K562 (cell line): ENCODE data around the gene MOK. TPM values are rescaled to one million over a fixed set of nuclear protein-coding genes. Genes with fewer than 3 reads are reported as not detected.
A peak's percentile ranks its signal among the peaks of the same experiment; 100 is the strongest.

ENCODE experiments used
- ATAC-seq: fragments of 200-7000 bp; cut with Tn5 transposase; 3 replicates; pipeline ENCODE4 v1.9.1; 2020; ENCODE audit warnings: moderate library complexity
- BruUV-seq: library from RNA; stranded (reverse); fragments of 400-500 nt; replicated peaks from 2 replicates; lab custom pipeline; 2021; lab: Mats Ljungman, UMichigan
- CTCF ChIA-PET: fragments of 300-600 bp; formaldehyde crosslinking; extraction: SDS; loops from one replicate; lab custom pipeline; 2021; ENCODE audit warnings: low intra/inter-chr PET ratio; lab: Yijun Ruan, JAX
- POLR2A ChIA-PET: fragments of 300-600, 350-650 bp; sonication (Branson Sonifier 250); formaldehyde crosslinking; extraction: SDS; loops from one replicate; lab custom pipeline; 2021; ENCODE audit warnings: antibody characterized with exemption, inconsistent platforms; lab: Yijun Ruan, JAX
- DNase-seq, 4 experiments: peaks; one replicate each; pipeline versions ENCODE4 v3.0.0 to v3.0.0-alpha.2; 2011 to 2018; ENCODE audit warnings: low spot score in 3 of 4, mixed read lengths in 3 of 4; ENCODE audit errors: extremely low read depth in 1 of 4
- FAIRE-seq: peaks from 2 replicates; lab custom pipeline; 2011; peaks lifted over from hg19 to GRCh38; lab: Jason Lieb, UNC
- H2AFZ ChIP-seq: 2 replicates; pipeline ENCODE4 v1.6.0; 2011; ENCODE audit warnings: low read depth, low read length, control low read depth, inconsistent platforms
- H3K27ac ChIP-seq: fragments of 200-600 bp; 3 replicates; pipeline ENCODE4 v1.8.0; 2011; ENCODE audit warnings: low read depth, mild to moderate bottlenecking, control low read depth, inconsistent platforms, low read length, moderate library complexity, mixed read lengths; ENCODE audit errors: extremely low read depth
- H3K27me3 ChIP-seq, 2 experiments: fragments of 300-600 bp in 1 of 2; 2 replicates in 1 of 2; 3 replicates in 1 of 2; pipeline versions ENCODE4 v1.6.0 to v1.8.0; 2011; ENCODE audit warnings: inconsistent platforms in 2 of 2, low read length in 2 of 2, mild to moderate bottlenecking in 1 of 2, mixed read lengths in 1 of 2, moderate library complexity in 1 of 2; ENCODE audit not compliant: control insufficient read depth in 2 of 2, insufficient read depth in 2 of 2
- H3K36me3 ChIP-seq: fragments of 300-600 bp; 3 replicates; pipeline ENCODE4 v1.8.0; 2011; ENCODE audit warnings: mild to moderate bottlenecking, low read length, inconsistent platforms; ENCODE audit not compliant: control insufficient read depth, insufficient read depth
- H3K4me1 ChIP-seq, 2 experiments: fragments of 200-600 bp in 1 of 2; replicated peaks in 1 of 2; 2 replicates in 1 of 2; 3 replicates in 1 of 2; pipeline versions ENCODE4 v1.5.1 to v1.8.0; 2011; ENCODE audit warnings: inconsistent platforms in 2 of 2, low read length in 2 of 2, mild to moderate bottlenecking in 1 of 2, mixed read lengths in 1 of 2, moderate library complexity in 1 of 2; ENCODE audit not compliant: control insufficient read depth in 2 of 2, insufficient read depth in 2 of 2
- H3K4me2 ChIP-seq: 2 replicates; pipeline ENCODE4 v1.6.1; 2011; ENCODE audit warnings: low read length, control low read depth, inconsistent platforms, mixed read lengths; ENCODE audit not compliant: insufficient read depth
- H3K4me3 ChIP-seq: fragments of 200-600 bp; sonication (generic), shearing (Covaris generic); 2 replicates; pipeline ENCODE4 v1.5.1; 2016; ENCODE audit warnings: control low read depth, inconsistent platforms
- H3K79me2 ChIP-seq: fragments of 200-600 bp; 3 replicates; pipeline ENCODE4 v1.8.0; 2011; ENCODE audit warnings: low read length, inconsistent platforms; ENCODE audit not compliant: control insufficient read depth, insufficient read depth
- H3K9ac ChIP-seq, 2 experiments: 2 replicates each; pipeline versions ENCODE4 v1.6.0 to v1.6.1; 2011; ENCODE audit warnings: low read depth in 2 of 2, low read length in 2 of 2, control low read depth in 1 of 2, inconsistent platforms in 1 of 2, mild to moderate bottlenecking in 1 of 2, mixed read lengths in 1 of 2; ENCODE audit not compliant: insufficient read depth in 1 of 2
- H3K9me1 ChIP-seq: one replicate; pipeline ENCODE4 v1.6.0; 2011; ENCODE audit warnings: inconsistent platforms, mild to moderate bottlenecking, low read length, moderate library complexity; ENCODE audit not compliant: control insufficient read depth, insufficient read depth
- H3K9me3 ChIP-seq: replicated peaks from 2 replicates; pipeline ENCODE4 v1.5.1; 2011; ENCODE audit warnings: low read depth, low read length, inconsistent platforms; ENCODE audit not compliant: control insufficient read depth, insufficient read depth
- H4K20me1 ChIP-seq: replicated peaks from 2 replicates; pipeline ENCODE4 v1.6.1; 2011; ENCODE audit warnings: low read length, inconsistent platforms, mixed read lengths; ENCODE audit not compliant: control insufficient read depth, insufficient read depth
- ARHGAP35 ChIP-seq: fragments of 450-650 bp; IDR thresholded peaks from 2 replicates; pipeline ENCODE4 v1.6.1; 2018; ENCODE audit not compliant: partially characterized antibody
- ETV1 ChIP-seq: fragments of 450-650 bp; conservative IDR thresholded peaks from 2 replicates; pipeline ENCODE4 v1.6.1; 2016; ENCODE audit warnings: missing genetic modification characterization, control low read depth, low read depth, missing compliant biosample characterization
- GATAD2A ChIP-seq: fragments of 450-650 bp; IDR thresholded peaks from 2 replicates; pipeline ENCODE4 v1.6.1; 2017
- POLR2G ChIP-seq: fragments of 200-400 bp; formaldehyde crosslinking; IDR thresholded peaks from 2 replicates; pipeline ENCODE4 v1.6.1; 2017; ENCODE audit warnings: low read depth, mild to moderate bottlenecking, antibody characterized with exemption, low read length, moderate library complexity
- ZNF263 ChIP-seq: sonication (generic); formaldehyde crosslinking; IDR thresholded peaks from 2 replicates; pipeline ENCODE4 v1.8.0; 2022; ENCODE audit warnings: mild to moderate bottlenecking, missing genetic modification reagents, borderline replicate concordance
- ZNF551 ChIP-seq: fragments of 250-450 bp; sonication (Bioruptor Pico); IDR thresholded peaks from 2 replicates; pipeline ENCODE4 v1.5.0; 2021; ENCODE audit warnings: mild to moderate bottlenecking, moderate library complexity
- WGBS: fragments of 100-300 bp; shearing (Covaris generic); methylation state at CpG from one replicate; pipeline ENCODE4 v1.1.6; 2016; ENCODE audit warnings: low coverage, mixed read lengths; ENCODE audit not compliant: insufficient coverage; ENCODE audit errors: missing lambda C conversion rate; 5-methylcytosine and 5-hydroxymethylcytosine counted together
- in situ Hi-C: fragments of 300-500 bp; cut with MboI; formaldehyde crosslinking; loops from 4 replicates; pipeline ENCODE4 v1.15.0; 2018; ENCODE audit warnings: inconsistent platforms, mixed read lengths
- intact Hi-C: fragments of 100-400 bp; cut with micrococcal nuclease; formaldehyde crosslinking; loops from 2 replicates; pipeline ENCODE4 v1.14.2; 2022
- polyA plus RNA-seq, 8 experiments: library from polyadenylated mRNA; depleted of rRNA in 4 of 8; stranded (reverse) in 5 of 8; unstranded in 3 of 8; fragments of >200 nt; fragmentation: Nextera tagmentation in 2 of 8; fragmentation: Illumina TruSeq in 1 of 8; extraction: Ambion mirVana in 2 of 8; extraction: Trizol in 1 of 8; gene quantifications; 2 replicates each; pipeline versions ENCODE4 v1.2.1 to v1.2.3, GENCODE V29; 2011 to 2014; ENCODE audit warnings: inconsistent platforms in 1 of 8, missing spikeins in 1 of 8
- total RNA-seq, 7 experiments: library from RNA; depleted of rRNA in 6 of 7; stranded (reverse); fragments of >200 nt in 6 of 7; fragmentation: Illumina TruSeq in 2 of 7; extraction: Trizol in 2 of 7; gene quantifications; 2 replicates each; pipeline versions ENCODE4 v1.2.1 to v1.2.3, GENCODE V29; 2011 to 2021; ENCODE audit warnings: low replicate concordance in 1 of 7
- TF ChIP-seq, protein P1 (sequence below): fragments of 150-350 bp; IDR thresholded peaks from 2 replicates; pipeline ENCODE4 v1.6.1; 2014; ENCODE audit warnings: low read depth, mild to moderate bottlenecking, low read length, borderline replicate concordance

The MOK gene
- total and polyA plus RNA-seq, 9 of the 15 experiments (the other 6 are each of a cell fraction or from before 2014, with no cell fraction given), result 1.3 to 8.4 (median 5.3) TPM

DNA sequence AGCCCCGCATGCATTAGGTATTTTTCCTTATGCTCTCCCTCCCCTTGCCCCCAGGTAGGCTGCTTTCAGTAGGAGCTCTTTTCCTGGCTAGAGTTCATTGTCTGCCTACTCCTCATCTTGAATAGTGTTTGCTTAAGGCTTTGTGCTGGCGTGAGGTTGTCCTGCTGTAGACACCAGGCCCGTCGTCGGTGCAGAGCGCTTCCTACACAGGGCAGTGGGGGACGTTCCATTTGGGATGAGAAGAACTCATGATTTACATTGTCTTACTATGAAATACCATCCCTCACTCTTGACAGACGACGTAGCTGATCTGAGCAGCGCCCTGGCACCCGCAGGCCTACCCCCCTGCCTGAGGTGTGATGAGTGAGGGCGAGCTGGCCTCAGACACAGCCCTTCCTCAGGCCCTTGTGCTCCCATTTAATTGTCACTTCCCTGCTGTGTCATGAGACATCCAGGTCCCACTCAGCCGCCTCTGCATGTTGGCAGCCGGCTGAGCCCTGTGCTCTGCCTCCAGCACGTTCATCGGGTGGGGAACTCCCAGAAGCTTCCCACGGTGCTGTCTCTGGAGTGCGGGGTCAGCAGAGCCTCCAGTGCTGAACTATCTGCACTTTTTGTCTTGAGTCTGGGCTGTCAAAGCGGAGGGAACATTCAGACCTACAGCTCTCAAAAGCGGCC, 89.3 kb downstream of the MOK start:
- Histone ChIP-seq H3K27me3 (no peaks in the 10 kb centered on the region), H3K4me2 (no peak overlapping the region), H3K27ac (no peak overlapping the region), H3K9ac (peak overlapping the region in 1 of 2 experiments; percentile 64; a peak in 1 of 4 replicates), H3K9me3 (no peaks in the 10 kb centered on the region), H4K20me1 (0 out of 2 replicates have a peak, but pooled peaks cover 6% of the 10 kb centered on the region), H3K4me1 (peaks cover 0 to 18% of the 10 kb centered on the region in 2 experiments; a peak in 2 of 5 replicates), H3K4me3 (no peak overlapping the region), H2AFZ (no peak overlapping the region), H3K9me1 (no peaks in the 10 kb centered on the region), H3K79me2 (no peaks in the 10 kb centered on the region; the same call in none of the 3 replicates), H3K36me3 (peaks cover 9% of the 10 kb centered on the region; the same call in 1 of the 3 replicates)
- ChIA-PET POLR2A (interaction anchor here (1.2 kb wide), 1 partner anchor 53 kb away, joined by 3 read pairs; no protein-coding TSS in a partner anchor), CTCF (no interaction called here)
- no peak for TF ChIP-seq GATAD2A
- no peak for TF ChIP-seq ZNF551
- 0 out of 2 replicates have a peak, but pooled peaks have one; percentile 22 for TF ChIP-seq POLR2G
- TF ChIP-seq ETV1 (tag), result no peak
- TF ChIP-seq, protein P1, sequence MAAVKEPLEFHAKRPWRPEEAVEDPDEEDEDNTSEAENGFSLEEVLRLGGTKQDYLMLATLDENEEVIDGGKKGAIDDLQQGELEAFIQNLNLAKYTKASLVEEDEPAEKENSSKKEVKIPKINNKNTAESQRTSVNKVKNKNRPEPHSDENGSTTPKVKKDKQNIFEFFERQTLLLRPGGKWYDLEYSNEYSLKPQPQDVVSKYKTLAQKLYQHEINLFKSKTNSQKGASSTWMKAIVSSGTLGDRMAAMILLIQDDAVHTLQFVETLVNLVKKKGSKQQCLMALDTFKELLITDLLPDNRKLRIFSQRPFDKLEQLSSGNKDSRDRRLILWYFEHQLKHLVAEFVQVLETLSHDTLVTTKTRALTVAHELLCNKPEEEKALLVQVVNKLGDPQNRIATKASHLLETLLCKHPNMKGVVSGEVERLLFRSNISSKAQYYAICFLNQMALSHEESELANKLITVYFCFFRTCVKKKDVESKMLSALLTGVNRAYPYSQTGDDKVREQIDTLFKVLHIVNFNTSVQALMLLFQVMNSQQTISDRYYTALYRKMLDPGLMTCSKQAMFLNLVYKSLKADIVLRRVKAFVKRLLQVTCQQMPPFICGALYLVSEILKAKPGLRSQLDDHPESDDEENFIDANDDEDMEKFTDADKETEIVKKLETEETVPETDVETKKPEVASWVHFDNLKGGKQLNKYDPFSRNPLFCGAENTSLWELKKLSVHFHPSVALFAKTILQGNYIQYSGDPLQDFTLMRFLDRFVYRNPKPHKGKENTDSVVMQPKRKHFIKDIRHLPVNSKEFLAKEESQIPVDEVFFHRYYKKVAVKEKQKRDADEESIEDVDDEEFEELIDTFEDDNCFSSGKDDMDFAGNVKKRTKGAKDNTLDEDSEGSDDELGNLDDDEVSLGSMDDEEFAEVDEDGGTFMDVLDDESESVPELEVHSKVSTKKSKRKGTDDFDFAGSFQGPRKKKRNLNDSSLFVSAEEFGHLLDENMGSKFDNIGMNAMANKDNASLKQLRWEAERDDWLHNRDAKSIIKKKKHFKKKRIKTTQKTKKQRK, result no peak
- no peak for TF ChIP-seq ZNF263 (CRISPR knock-in tag)
- TF ChIP-seq ARHGAP35, result no peak
- WGBS, result 93% methylated on average over 13 of the region's 20 CpGs
- ATAC-seq (no peak), FAIRE-seq (no peak), DNase-seq (no peak)
- intact Hi-C loops (no loop called here), in situ Hi-C loops (no loop called here)
- no TSS peak for BruUV-seq
